Fibroblast of skin of scalp (primary cell): Measurements from ENCODE around the gene IQGAP2.
"Not testable (repeated sequence)": the region's sequence is repeated elsewhere in the genome, so short reads cannot be mapped to it uniquely, and the experiment has no call there.

Experiments used
- DNase-seq: peaks from one replicate; pipeline ENCODE4 v3.0.0-alpha.2; 2013

IQGAP2 gene

GRCh38 chr5:76670508-76670907, 267.4 kb downstream of the IQGAP2 start:
- no peak for DNase-seq

GRCh38 chr5:76672242-76672641, 269.2 kb downstream of the IQGAP2 start:
- no peak for DNase-seq

- DNase-seq, result no peak
Measured at GRCh38 chr5:76673125-76673524, 270.0 kb downstream of the IQGAP2 start.

GRCh38 chr5:76674330-76675066, 271.4 kb downstream of the IQGAP2 start:
- DNase-seq, result no peak

GRCh38 chr5:76675364-76675763, 272.3 kb downstream of the IQGAP2 start:
- no peak for DNase-seq

GRCh38 chr5:76677849-76678472, 274.9 kb downstream of the IQGAP2 start:
- DNase-seq, result no peak

GRCh38 chr5:76679231-76679630, 276.1 kb downstream of the IQGAP2 start:
- DNase-seq, result peak; percentile 27

- not testable (repeated sequence) for DNase-seq
Measured at GRCh38 chr5:76680826-76681225, 277.7 kb downstream of the IQGAP2 start.

GRCh38 chr5:76681287-76681686, 278.2 kb downstream of the IQGAP2 start:
- DNase-seq, result no peak

GRCh38 chr5:76682387-76682786, 279.3 kb downstream of the IQGAP2 start:
- no peak for DNase-seq

- no peak for DNase-seq
Measured at GRCh38 chr5:76683816-76684731, 281.0 kb downstream of the IQGAP2 start.

- DNase-seq, result no peak
Measured at GRCh38 chr5:76684756-76685519, 281.9 kb downstream of the IQGAP2 start.

GRCh38 chr5:76685704-76686103, 282.6 kb downstream of the IQGAP2 start:
- DNase-seq, result no peak

- DNase-seq, result no peak
Measured at GRCh38 chr5:76688212-76688611, 285.1 kb downstream of the IQGAP2 start.

- no peak for DNase-seq
Measured at GRCh38 chr5:76688836-76689235, 285.8 kb downstream of the IQGAP2 start.

- DNase-seq, result peak; percentile 98
Measured at GRCh38 chr5:76689321-76690036, 286.4 kb downstream of the IQGAP2 start.

- no peak for DNase-seq
Measured at GRCh38 chr5:76690037-76690679, 287.1 kb downstream of the IQGAP2 start.

- peak; percentile 59 for DNase-seq
Measured at GRCh38 chr5:76690704-76691466, 287.8 kb downstream of the IQGAP2 start.

- peak; percentile 76 for DNase-seq
Measured at GRCh38 chr5:76691467-76692273, 288.6 kb downstream of the IQGAP2 start.

GRCh38 chr5:76692274-76692540, 289.1 kb downstream of the IQGAP2 start:
- DNase-seq, result no peak
